Pons (tissue), 1 donor: ENCODE measurements around the gene WASF1.
"Not testable (repeated sequence)": the region's sequence is repeated elsewhere in the genome, so short reads cannot be mapped to it uniquely, and the experiment has no call there.

Experiments used
- DNase-seq: peaks from one replicate; pipeline ENCODE4 v3.0.0-alpha.2; 2016; ENCODE audit warnings: low spot score

Gene WASF1

GRCh38 chr6:110173506-110174132, 5.9 kb downstream of the WASF1 start:
- DNase-seq = peak; percentile 79

- DNase-seq = no peak
These were observed 9.4 kb downstream of the WASF1 start for GRCh38 chr6:110170081-110170480.

DNA sequence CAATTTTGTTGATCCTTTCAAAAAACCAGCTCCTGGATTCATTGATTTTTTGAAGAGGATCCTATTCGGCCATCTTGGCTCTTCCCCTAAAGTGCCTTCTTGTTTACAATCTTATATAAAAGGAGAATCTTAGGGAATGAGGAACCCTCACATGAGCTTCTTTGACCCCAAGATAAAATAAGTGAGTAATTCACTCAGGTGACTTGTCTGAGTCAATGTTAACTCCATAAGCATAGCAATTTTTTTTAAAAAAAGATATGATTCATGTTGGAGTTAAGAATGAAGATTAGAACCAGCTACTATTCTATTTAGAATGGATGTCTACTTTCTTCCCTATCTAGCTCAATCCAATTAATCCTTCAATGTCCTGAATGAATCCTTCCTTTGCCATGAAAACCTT, 21.0 kb downstream of the WASF1 start:
- no peak for DNase-seq

DNA sequence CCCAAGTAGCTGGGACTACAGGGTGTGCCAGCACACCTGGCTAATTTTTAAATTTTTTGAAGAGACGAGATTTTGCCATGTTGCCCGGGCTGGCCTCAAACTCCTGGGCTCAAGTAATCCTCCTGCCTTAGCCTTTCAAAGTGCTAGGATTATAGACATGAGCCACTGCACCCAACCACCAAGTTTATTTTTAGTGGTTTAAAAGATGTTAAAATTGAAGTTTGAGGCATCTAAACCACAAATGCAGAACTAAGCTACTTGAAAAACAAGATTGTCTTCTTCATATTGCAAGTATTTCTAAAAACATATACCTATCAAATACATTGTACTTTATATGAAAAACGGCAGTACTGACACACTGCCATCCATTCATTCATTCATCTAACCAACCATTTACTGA, 31.6 kb downstream of the WASF1 start:
- DNase-seq = no peak

DNA sequence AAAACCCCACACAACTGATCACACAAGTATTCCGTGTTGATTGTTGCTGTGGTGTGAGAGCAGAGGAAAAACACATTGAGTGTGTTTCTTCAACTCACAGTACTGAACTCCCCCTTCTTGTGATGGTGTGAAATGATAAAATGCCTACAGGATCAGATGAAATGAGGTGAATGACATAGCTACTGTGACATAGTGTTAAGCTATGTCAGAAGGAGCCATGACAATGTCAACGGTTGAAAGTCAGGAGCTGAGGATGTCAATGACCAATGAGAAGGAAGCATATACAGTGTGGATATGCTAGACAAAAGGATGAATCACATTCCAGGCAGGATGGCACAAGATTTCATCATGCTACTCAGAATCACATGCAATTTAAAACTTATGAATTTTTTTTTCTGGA, 38.8 kb downstream of the WASF1 start:
- DNase-seq = no peak

GRCh38 chr6:110139052-110139451, 40.4 kb downstream of the WASF1 start:
- DNase-seq = no peak

- no peak for DNase-seq
These were observed 41.3 kb downstream of the WASF1 start for GRCh38 chr6:110137924-110138887.

- no peak for DNase-seq
These were observed 49.1 kb downstream of the WASF1 start for GRCh38 chr6:110130362-110130761.

DNA sequence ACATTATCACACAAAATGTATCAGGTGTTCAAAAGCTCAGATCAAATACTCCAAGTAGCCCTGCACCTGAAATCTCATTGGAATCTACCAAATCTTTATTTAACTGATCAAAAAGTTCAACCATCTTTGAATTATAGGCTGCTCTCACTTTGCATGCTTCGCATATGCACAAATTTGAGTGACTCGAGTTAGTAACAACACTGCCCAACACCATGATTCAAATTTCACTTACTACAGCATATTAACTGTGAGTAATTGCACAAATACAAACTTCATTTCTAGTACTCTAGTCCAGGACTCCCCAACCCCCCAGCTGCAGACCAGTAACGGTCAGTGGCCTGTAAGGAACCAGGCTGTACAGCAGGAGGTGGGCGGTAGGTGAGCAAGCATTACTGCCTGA, 51.1 kb downstream of the WASF1 start:
- DNase-seq = no peak

DNA sequence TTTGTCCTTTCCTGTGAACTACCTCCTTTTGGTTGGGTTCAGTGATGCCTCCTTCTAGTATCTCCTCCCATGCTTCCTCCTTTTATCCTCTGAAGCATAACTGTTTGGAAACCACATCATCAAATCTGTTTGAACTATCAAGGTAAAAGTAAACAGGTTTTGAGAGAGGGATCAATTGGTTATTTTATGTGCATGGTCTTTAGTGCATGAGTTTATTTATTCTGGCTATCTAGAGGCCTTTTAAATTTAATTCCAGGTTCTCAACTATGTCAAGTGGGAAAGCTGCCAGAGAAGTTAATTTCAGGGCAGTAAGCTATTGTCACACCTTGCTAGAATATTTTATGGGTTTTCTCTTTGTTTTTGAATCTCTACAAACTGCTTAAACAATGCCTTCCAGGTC, 54.1 kb downstream of the WASF1 start:
- no peak for DNase-seq

DNA sequence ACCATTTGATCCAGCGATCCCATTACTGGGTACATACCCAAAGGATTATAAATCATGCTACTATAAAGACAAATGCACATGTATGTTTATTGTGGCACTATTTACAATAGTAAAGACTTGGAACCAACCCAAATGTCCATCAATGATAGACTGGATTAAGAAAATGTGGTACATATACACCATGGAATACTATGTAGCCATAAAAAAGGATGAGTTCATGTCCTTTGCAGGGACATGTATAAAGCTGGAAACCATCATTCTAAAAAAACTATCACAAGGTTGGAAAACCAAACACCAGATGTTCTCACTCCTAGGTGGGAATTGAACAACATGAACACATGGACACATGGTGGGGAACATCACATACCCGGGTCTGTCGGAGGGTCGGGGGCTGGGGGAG, 57.8 kb downstream of the WASF1 start:
- DNase-seq = not testable (repeated sequence)

DNA sequence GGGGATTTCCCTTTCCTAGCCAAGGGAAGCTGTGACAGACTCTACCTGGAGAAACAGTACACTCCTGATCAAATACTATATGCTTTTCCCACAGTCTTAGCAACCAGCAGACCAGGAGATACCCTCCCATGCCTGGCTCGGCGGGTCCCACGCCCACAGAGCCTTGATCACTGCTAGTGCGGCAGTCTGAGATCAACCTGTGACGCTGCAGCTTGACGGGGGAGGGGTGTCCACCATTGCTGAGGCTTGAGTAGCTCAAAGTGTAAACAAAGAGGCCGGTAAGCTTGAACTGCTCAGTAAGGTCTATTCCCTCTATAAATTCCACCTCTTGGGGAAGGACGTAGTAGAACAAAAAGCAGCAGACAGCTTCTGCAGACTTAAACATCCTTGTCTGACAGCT, 63.2 kb downstream of the WASF1 start:
- DNase-seq = no peak

DNA sequence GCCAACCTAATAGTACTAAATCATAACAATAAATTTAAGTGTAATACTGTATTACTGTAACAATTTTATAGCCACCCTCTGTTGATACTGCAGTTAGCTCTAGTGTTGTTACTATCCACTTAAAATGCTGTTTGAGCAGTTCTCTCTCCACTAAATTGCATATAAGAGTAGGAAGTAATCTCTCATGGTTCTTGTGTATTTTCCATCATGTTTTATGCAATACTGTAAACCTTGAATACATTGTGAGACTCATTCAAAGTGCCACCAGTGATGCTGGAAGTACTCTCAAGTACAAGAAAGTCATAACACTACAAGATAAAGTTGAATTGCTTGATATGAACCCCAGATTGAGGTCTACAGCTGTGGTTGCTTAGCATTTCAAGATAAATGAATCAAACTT, 65.5 kb downstream of the WASF1 start:
- no peak for DNase-seq

DNA sequence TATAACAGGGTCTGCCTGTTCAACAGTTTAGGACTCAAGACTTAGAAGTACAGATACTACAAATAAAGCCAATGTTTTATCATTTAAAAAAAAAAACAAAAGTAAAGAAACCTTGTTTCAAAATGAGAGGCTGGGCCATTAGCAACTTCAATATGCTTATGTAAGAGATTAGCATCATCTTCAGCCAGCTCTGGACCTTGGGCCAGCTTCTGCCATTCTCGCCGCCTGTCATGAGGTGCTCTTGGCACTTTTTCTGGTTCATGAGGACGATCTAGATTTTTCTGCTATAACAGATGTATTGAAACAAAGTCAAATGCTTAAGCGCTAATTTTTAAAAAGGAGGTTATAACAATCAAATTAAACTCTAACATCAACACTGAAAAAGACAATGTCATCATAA, 74.2 kb downstream of the WASF1 start:
- no peak for DNase-seq

GRCh38 chr6:110103260-110103659, 76.2 kb downstream of the WASF1 start:
- DNase-seq = no peak

DNA sequence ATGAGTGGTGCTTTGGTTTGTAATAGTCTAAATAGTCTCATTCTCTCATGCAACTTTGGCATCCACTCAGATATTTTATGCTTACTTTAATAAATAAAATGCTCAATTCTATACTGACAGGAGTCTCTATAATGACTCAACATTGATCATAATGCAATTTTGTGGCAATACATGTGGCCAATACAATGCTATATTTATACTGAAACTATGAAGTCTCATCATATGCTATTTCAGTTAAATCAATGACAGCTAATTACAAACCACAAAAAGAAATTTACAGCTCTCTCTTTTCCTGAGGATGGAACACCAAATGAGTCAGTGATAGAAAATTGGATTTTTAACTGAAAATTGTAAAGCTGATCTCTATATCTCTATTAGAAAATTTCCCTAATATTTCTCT, 77.1 kb downstream of the WASF1 start:
- DNase-seq = no peak

DNA sequence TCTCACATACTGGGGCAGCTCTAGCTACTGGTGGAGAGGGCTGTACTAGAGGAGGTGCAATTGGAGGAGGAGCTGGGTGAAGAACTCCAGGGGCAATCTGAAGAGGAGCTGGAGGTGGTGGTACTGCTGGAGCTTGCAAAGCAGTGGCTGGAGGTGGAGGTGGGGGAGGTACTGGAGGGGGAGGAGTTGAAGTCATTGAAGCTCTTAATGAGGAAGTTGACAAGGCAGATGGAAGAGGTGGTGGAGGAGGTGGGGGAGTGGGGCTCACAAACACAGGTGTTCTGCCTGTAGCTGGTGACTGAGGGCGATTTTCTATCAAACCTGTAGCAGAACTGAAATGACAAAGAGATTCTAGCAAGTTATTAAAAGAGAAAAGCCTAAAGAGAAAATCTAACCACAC, 77.6 kb downstream of the WASF1 start:
- DNase-seq = no peak

GRCh38 chr6:110098511-110099116, 80.9 kb downstream of the WASF1 start:
- DNase-seq = no peak

GRCh38 chr6:110097443-110097842, 82.0 kb downstream of the WASF1 start:
- no peak for DNase-seq

- DNase-seq = peak; percentile 61
These were observed 83.5 kb downstream of the WASF1 start for GRCh38 chr6:110095935-110096334.

GRCh38 chr6:110095101-110095500, 84.4 kb downstream of the WASF1 start:
- DNase-seq = peak; percentile 85

- no peak for DNase-seq
These were observed 85.5 kb downstream of the WASF1 start for GRCh38 chr6:110093981-110094380.

DNA sequence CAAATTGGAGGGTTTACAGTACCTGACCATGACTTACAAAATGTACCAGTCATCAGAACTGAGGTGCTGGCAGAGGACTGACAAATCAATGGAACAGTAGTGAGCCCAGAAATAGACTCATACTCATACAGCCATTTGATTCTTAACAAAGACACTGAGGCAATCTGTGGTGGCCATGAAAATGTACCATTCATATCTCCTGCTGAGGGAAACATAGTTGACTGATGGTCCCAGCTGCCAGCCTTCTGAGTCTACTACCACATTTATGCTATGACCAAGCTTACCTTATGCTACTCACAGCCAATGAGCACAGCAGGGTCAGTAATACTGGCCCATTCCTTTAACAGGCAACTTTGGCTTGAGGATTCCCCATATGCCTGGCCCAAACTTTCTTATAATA, 88.6 kb downstream of the WASF1 start:
- no peak for DNase-seq
